CD4-positive, alpha-beta memory T cell (primary cell): Measurements from ENCODE around the gene CST7. TPM values are rescaled to one million over a fixed set of nuclear protein-coding genes. Genes with fewer than 3 reads are reported as not detected.

ENCODE experiments used
- CTCF ChIA-PET: fragments of 350-600 bp; sonication (Branson Sonifier 250); formaldehyde crosslinking; loops from one replicate; lab custom pipeline; 2021; ENCODE audit warnings: inconsistent platforms; ENCODE audit not compliant: partially characterized antibody; lab: Charles Lee
- POLR2A ChIA-PET: fragments of 350-600 bp; sonication (Branson Sonifier 250); formaldehyde crosslinking; loops from one replicate; lab custom pipeline; 2021; ENCODE audit not compliant: partially characterized antibody; lab: Charles Lee
- DNase-seq, 5 donors: peaks; one replicate each; pipeline versions ENCODE4 v3.0.0 to v3.0.0-alpha.2; 2020 to 2022; ENCODE audit warnings: mixed read lengths in 1 of 5
- H3K27ac ChIP-seq: one replicate; pipeline ENCODE4 v1.7.0; 2013; ENCODE audit warnings: low read depth, low read length
- H3K27me3 ChIP-seq: 2 replicates; pipeline ENCODE4 v1.7.0; 2013; ENCODE audit warnings: mild to moderate bottlenecking, low read length, moderate library complexity; ENCODE audit not compliant: insufficient read depth
- H3K36me3 ChIP-seq: 2 replicates; pipeline ENCODE4 v1.7.0; 2013; ENCODE audit warnings: mild to moderate bottlenecking, low read length, moderate library complexity; ENCODE audit not compliant: insufficient read depth
- H3K4me1 ChIP-seq: 2 replicates; pipeline ENCODE4 v1.7.0; 2013; ENCODE audit warnings: mild to moderate bottlenecking, low read length, moderate library complexity; ENCODE audit not compliant: insufficient read depth
- H3K4me3 ChIP-seq, 2 donors: one replicate each; pipeline ENCODE4 v1.7.0; 2013; ENCODE audit warnings: low read length in 2 of 2, mild to moderate bottlenecking in 1 of 2
- H3K9me3 ChIP-seq, 2 donors: one replicate each; pipeline ENCODE4 v1.7.0; 2013; ENCODE audit warnings: low read length in 2 of 2, control low read depth in 1 of 2; ENCODE audit not compliant: control insufficient read depth in 1 of 2
- H3K27ac Mint-ChIP-seq, 7 donors: one replicate each; pipeline ENCODE4 v1.8.0; 2020 to 2021; ENCODE audit warnings: mixed read lengths in 7 of 7, mild to moderate bottlenecking in 6 of 7, inconsistent platforms in 3 of 7, moderate library complexity in 3 of 7
- H3K27me3 Mint-ChIP-seq, 2 donors: one replicate each; pipeline ENCODE4 v1.8.0; 2020 to 2021; ENCODE audit warnings: mixed read lengths in 2 of 2
- H3K36me3 Mint-ChIP-seq, 2 donors: one replicate each; pipeline ENCODE4 v1.8.0; 2020 to 2021; ENCODE audit warnings: mixed read lengths in 2 of 2, inconsistent platforms in 1 of 2, mild to moderate bottlenecking in 1 of 2
- H3K4me1 Mint-ChIP-seq, 4 donors: one replicate each; pipeline ENCODE4 v1.8.0; 2020 to 2021; ENCODE audit warnings: mixed read lengths in 4 of 4, mild to moderate bottlenecking in 1 of 4
- H3K4me3 Mint-ChIP-seq, 8 donors: one replicate each; pipeline ENCODE4 v1.8.0; 2020 to 2021; ENCODE audit warnings: mixed read lengths in 8 of 8, mild to moderate bottlenecking in 7 of 8, moderate library complexity in 6 of 8, inconsistent platforms in 3 of 8
- H3K9me3 Mint-ChIP-seq, 8 donors: one replicate each; pipeline ENCODE4 v1.8.0; 2020 to 2021; ENCODE audit warnings: mixed read lengths in 8 of 8, mild to moderate bottlenecking in 5 of 8, inconsistent platforms in 3 of 8, moderate library complexity in 1 of 8
- intact Hi-C: fragments of 100-400 bp; cut with micrococcal nuclease; formaldehyde crosslinking; loops from one replicate; pipeline ENCODE4 v1.15.1; 2023
- polyA plus RNA-seq, 2 donors: library from polyadenylated mRNA; unstranded; fragments of 300-500 nt; fragmentation: Illumina TruSeq; gene quantifications; one replicate each; pipeline ENCODE4 v1.2.3, GENCODE V29; 2021
- total RNA-seq, 2 experiments: library from RNA; stranded (reverse); gene quantifications; one replicate each; pipeline ENCODE4 v1.2.3, GENCODE V29; 2021

CST7 gene
- total and polyA plus RNA-seq, 4 experiments from 2014 or later, result 23.2 to 62.8 (median 40.5) TPM

GRCh38 chr20:24992487-24993205 is 43.6 kb downstream of the CST7 start, which contains the start of gene APMAP:
APMAP (minus strand) TSS chr20:24992751; CDS start chr20:24992688, 63 bp downstream.
- H3K4me3 ChIP-seq, result peak within 1 kb of the TSS; percentile 55 to 93
- H3K9me3 ChIP-seq, result no peaks in the 10 kb centered on the region
- H3K4me1 ChIP-seq, result peaks cover 49% of the 10 kb centered on the region
- Mint-ChIP-seq H3K36me3 (peaks cover 5 to 13% of the 10 kb centered on the region in 2 donors), H3K27me3 (no peaks in the 10 kb centered on the region), H3K27ac (peak within 1 kb of the TSS; percentile 95 to 99 (median 97)), H3K4me1 (peaks cover 36 to 72% (median 54%) of the 10 kb centered on the region in 4 donors), H3K9me3 (peaks cover 0 to 2% (median 0%) of the 10 kb centered on the region in 8 donors), H3K4me3 (peak within 1 kb of the TSS; percentile 93 to 98 (median 95))
- H3K27me3 ChIP-seq, result no peaks in the 10 kb centered on the region
- intact Hi-C loops, result loop anchor here (1.0 to 10.0 kb wide), 9 partner anchors 43 to 1640 kb away; partner anchors contain the start of genes ABHD12, ACSS1, CST7 and ENTPD6
- peak; percentile 94 to 97 (median 94) for DNase-seq
- peak within 1 kb of the TSS; percentile 96 for H3K27ac ChIP-seq
- ChIA-PET CTCF (interaction anchor here (1.2 to 10.2 kb wide), 8 partner anchors 16 to 187 kb away, joined by 3 to 260 read pairs (median 6); partner anchors contain the start of gene ACSS1), POLR2A (interaction anchor here (0.6 to 5.7 kb wide), 14 partner anchors 12 to 1634 kb away, joined by 3 to 60 read pairs (median 3); partner anchors contain the start of genes ABHD12, ACSS1, CST7 and ENTPD6)
- no peaks in the 10 kb centered on the region for H3K36me3 ChIP-seq

DNA sequence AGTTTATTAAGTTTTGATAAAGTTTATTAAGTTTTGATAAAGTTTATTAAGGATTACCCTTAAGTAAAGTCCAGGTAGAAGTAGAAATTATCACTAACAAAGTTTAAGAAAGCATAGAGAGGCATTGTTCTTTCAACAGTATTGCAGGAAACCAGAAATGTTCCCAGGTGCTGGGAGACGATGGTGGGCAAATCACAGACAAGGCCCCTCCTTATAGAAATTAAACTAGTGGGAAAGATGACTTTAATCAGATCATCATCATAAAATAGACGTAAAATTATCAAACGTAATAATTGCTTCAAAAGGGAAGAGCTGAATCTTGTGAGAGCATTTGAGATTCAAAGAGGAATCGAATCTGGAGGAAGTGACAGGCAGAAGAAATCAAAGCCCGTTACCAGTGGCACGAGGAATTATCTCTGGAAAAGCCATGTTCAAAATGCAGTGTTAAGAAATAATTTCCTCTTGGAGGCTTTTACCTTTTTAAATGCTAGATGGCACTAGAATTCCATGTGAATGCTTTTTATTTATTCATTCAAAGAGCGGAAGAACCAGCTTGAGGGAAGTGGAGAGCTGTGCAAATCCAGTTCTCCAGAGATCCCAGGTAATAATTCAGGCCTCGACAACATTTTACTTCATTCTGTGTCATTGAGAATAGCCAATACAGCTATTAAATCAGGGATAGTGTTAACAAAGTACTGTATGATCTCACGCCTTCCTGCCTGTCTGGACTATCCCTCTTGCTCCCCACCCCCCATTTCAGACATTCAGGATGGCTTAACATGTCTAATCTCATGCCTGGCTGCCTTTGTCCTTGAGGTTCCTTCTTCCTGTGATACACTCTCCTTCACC is 44.5 kb downstream of the CST7 start:
- Histone ChIP-seq H3K4me1 (peaks cover 47% of the 10 kb centered on the region), H3K27ac (peak overlapping the region; percentile 96), H3K27me3 (no peaks in the 10 kb centered on the region), H3K36me3 (no peaks in the 10 kb centered on the region), H3K4me3 (peak overlapping the region; percentile 55 to 93), H3K9me3 (no peaks in the 10 kb centered on the region)
- intact Hi-C loops, result loop anchor here (1.0 to 10.0 kb wide), 8 partner anchors 65 to 1641 kb away; partner anchors contain the start of genes ABHD12, ACSS1, NXT1 and PYGB
- Mint-ChIP-seq H3K4me1 (peaks cover 28 to 63% (median 48%) of the 10 kb centered on the region in 4 donors), H3K36me3 (peaks cover 5 to 11% of the 10 kb centered on the region in 2 donors), H3K27me3 (no peaks in the 10 kb centered on the region), H3K27ac (peak overlapping the region; percentile 95 to 99 (median 97)), H3K4me3 (peak overlapping the region; percentile 93 to 98 (median 95)), H3K9me3 (peaks cover 0 to 2% (median 0%) of the 10 kb centered on the region in 8 donors)
- ChIA-PET POLR2A (interaction anchor here (0.6 to 5.7 kb wide), 15 partner anchors 13 to 1635 kb away, joined by 3 to 60 read pairs (median 3); partner anchors contain the start of genes ABHD12, ACSS1, CST7 and ENTPD6), CTCF (interaction anchor here (0.9 to 10.2 kb wide), 23 partner anchors 8 to 406 kb away, joined by 3 to 260 read pairs (median 5); partner anchors contain the start of gene ACSS1)
- DNase-seq, result no peak

DNA sequence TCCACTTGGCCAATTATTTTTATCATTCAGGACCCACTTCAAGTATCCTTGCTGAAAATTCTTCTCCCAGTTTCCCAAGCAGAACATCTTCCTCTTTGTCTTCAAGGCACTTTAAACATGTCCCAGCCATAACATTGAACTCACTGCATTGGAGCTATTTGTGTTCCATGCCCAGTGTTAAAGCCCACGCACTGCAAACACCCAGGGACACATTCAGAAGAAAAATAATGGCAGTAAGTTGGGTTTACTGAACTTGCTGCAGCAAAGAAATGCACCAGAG is 45.1 kb downstream of the CST7 start:
- Histone ChIP-seq H3K27ac (peak overlapping the region; percentile 96), H3K36me3 (no peaks in the 10 kb centered on the region), H3K9me3 (no peaks in the 10 kb centered on the region), H3K4me1 (peaks cover 42% of the 10 kb centered on the region), H3K4me3 (no peak overlapping the region), H3K27me3 (no peaks in the 10 kb centered on the region)
- H3K4me1 Mint-ChIP-seq, result peaks cover 25 to 57% (median 43%) of the 10 kb centered on the region in 4 donors
- ChIA-PET POLR2A (interaction anchor here (0.8 to 5.7 kb wide), 9 partner anchors 34 to 405 kb away, joined by 3 to 60 read pairs (median 17); partner anchors contain the start of genes ACSS1, CST7 and ENTPD6), CTCF (interaction anchor here (0.8 to 10.2 kb wide), 26 partner anchors 8 to 406 kb away, joined by 3 to 260 read pairs (median 5); partner anchors contain the start of genes ACSS1 and PYGB)
- H3K27ac Mint-ChIP-seq, result peak overlapping the region; percentile 66 to 99 (median 97)
- H3K4me3 Mint-ChIP-seq, result peak overlapping the region in 6 of 8 donors; percentile 21 to 73 (median 52)
- H3K9me3 Mint-ChIP-seq, result peaks cover 0 to 2% (median 0%) of the 10 kb centered on the region in 8 donors
- peaks cover 2 to 10% of the 10 kb centered on the region in 2 donors for H3K36me3 Mint-ChIP-seq
- DNase-seq, result no peak
- H3K27me3 Mint-ChIP-seq, result no peaks in the 10 kb centered on the region
- intact Hi-C loops, result loop anchor here (1.0 to 10.0 kb wide), 6 partner anchors 185 to 1642 kb away; partner anchors contain the start of genes NXT1 and PYGB

DNA sequence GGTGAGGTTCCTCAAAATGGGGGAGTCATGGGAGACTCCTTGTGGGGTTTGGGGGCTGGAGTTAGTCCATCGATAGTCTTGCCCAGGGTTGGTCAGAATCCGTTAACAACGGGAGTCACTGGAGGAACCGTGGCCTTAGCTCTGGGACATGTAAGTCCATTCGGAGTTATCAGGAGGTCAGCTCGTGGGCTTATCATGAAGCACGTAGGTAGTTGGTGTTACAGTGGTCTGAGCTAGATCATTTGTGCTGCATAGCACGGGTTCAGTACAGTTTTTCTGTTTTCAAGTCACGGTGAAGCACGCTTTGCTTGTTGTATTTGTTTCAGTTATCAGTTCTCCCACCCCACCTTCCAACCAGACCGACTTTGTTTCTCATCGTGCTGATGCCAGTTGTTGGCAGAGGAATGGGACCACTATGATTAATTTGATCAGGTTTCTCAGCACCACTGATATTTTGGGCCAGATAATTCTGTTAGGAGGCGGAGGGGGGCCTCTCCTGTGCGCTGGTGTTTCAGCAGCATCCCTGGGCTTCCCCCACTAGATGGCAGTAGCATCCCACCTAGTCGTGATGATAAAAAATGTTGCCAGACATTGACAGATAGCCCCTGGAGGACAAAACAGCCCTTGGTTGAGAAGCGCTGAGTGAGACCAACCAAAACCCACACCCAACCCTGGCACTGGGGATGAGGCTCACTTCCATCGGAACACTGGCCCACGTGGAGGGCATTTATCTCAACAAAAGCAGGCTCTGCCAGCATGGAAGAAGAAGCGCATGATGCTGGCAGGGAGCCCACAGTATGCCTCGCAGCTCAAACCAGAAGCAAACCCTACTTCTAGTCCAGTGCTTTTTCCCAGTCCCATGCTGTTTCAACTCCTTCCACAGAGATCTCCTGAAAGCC is 45.6 kb downstream of the CST7 start:
- peaks cover 0 to 10% of the 10 kb centered on the region in 2 donors for H3K36me3 Mint-ChIP-seq
- peak overlapping the region; percentile 15 to 72 (median 56) for H3K4me3 Mint-ChIP-seq
- peaks cover 37% of the 10 kb centered on the region for H3K4me1 ChIP-seq
- peak overlapping the region; percentile 85 to 99 (median 97) for H3K27ac Mint-ChIP-seq
- no peaks in the 10 kb centered on the region for H3K27me3 Mint-ChIP-seq
- no peaks in the 10 kb centered on the region for H3K27me3 ChIP-seq
- intact Hi-C loops, result loop anchor here (1.0 to 10.0 kb wide), 7 partner anchors 71 to 1642 kb away; partner anchors contain the start of genes NXT1 and PYGB
- no peaks in the 10 kb centered on the region for H3K9me3 ChIP-seq
- no peak overlapping the region for H3K27ac ChIP-seq
- no peaks in the 10 kb centered on the region for H3K36me3 ChIP-seq
- ChIA-PET CTCF (interaction anchor here (0.8 to 10.2 kb wide), 27 partner anchors 8 to 405 kb away, joined by 3 to 260 read pairs (median 5); partner anchors contain the start of genes ACSS1 and PYGB), POLR2A (interaction anchor here (0.7 to 5.7 kb wide), 12 partner anchors 10 to 200 kb away, joined by 3 to 60 read pairs (median 10); partner anchors contain the start of genes ACSS1, CST7 and ENTPD6)
- H3K9me3 Mint-ChIP-seq, result peaks cover 0 to 2% (median 0%) of the 10 kb centered on the region in 8 donors
- DNase-seq, result peak; percentile 81 to 86 (median 82)
- H3K4me1 Mint-ChIP-seq, result peaks cover 25 to 54% (median 41%) of the 10 kb centered on the region in 4 donors
- H3K4me3 ChIP-seq, result no peak overlapping the region

DNA sequence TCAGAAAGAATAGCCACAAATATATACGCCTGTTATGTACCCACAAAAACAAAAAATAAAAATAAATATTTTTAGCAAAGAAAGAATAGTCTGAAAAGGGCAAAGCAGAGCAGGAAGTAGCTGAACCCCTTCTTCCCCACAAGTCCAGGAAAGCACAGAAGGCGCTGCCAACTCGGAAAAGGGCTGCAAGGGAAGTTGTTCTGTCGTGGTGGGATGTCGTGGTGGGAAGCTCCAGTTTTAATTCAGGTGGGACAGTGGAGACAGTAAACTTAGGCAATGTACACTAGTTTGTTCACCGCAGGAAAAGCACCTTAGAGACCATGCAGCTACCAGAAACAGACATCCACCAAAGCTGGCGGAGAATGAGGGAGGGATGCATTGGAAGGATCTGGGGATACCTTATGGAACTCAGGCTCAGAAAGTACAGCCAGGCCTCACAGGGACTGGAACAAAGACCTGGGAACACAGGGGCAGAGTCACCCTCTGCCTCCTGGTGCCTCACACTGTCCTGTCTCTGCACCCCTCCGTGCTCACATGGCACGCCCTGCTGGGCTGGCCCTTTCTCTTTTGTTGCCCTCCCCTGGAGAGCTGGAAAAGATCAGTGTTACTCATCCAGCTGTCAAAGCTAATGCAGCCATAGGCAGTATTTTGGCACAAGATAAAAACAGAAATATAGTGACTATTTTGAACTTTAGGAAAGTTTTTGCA is 46.8 kb downstream of the CST7 start:
- H3K36me3 Mint-ChIP-seq, result peaks cover 0 to 12% of the 10 kb centered on the region in 2 donors
- H3K4me1 Mint-ChIP-seq, result peaks cover 16 to 43% (median 31%) of the 10 kb centered on the region in 4 donors
- Histone ChIP-seq H3K4me1 (peaks cover 28% of the 10 kb centered on the region), H3K4me3 (no peak overlapping the region), H3K27me3 (no peaks in the 10 kb centered on the region), H3K27ac (no peak overlapping the region), H3K36me3 (no peaks in the 10 kb centered on the region), H3K9me3 (no peaks in the 10 kb centered on the region)
- peaks cover 0 to 2% (median 0%) of the 10 kb centered on the region in 8 donors for H3K9me3 Mint-ChIP-seq
- H3K4me3 Mint-ChIP-seq, result no peak overlapping the region
- H3K27ac Mint-ChIP-seq, result no peak overlapping the region
- ChIA-PET CTCF (interaction anchor here (0.8 to 10.2 kb wide), 10 partner anchors 9 to 404 kb away, joined by 3 to 260 read pairs (median 6); partner anchors contain the start of gene ACSS1), POLR2A (interaction anchor here (1.3 to 5.7 kb wide), 4 partner anchors 62 to 69 kb away, joined by 5 to 60 read pairs (median 12); partner anchors contain the start of gene ACSS1)
- H3K27me3 Mint-ChIP-seq, result no peaks in the 10 kb centered on the region
- DNase-seq, result no peak
- intact Hi-C loops, result loop anchor here (1.0 to 10.0 kb wide), 3 partner anchors 69 to 891 kb away; no protein-coding TSS in a partner anchor
